ENCODE data around the gene LRRC4C.

The LRRC4C gene

GRCh38 chr11:41320653-41321052, 138.8 kb downstream of the LRRC4C start:
- DNase-seq: no peak

- no peak for DNase-seq
These were observed 139.2 kb downstream of the LRRC4C start for GRCh38 chr11:41320238-41320637.

GRCh38 chr11:41319434-41319833, 140.0 kb downstream of the LRRC4C start:
- DNase-seq: no peak

GRCh38 chr11:41316751-41317150, 142.7 kb downstream of the LRRC4C start:
- DNase-seq: no peak

GRCh38 chr11:41313226-41313625, 146.2 kb downstream of the LRRC4C start:
- DNase-seq: no peak

- no peak for DNase-seq
These were observed 149.7 kb downstream of the LRRC4C start for GRCh38 chr11:41309716-41310115.

GRCh38 chr11:41309111-41309522, 150.3 kb downstream of the LRRC4C start:
- no peak for DNase-seq

GRCh38 chr11:41308286-41308685, 151.2 kb downstream of the LRRC4C start:
- DNase-seq: no peak

- DNase-seq: no peak
These were observed 152.0 kb downstream of the LRRC4C start for GRCh38 chr11:41307296-41308080.

GRCh38 chr11:41306431-41306830, 153.0 kb downstream of the LRRC4C start:
- no peak for DNase-seq

- DNase-seq: no peak
These were observed 158.4 kb downstream of the LRRC4C start for GRCh38 chr11:41301023-41301422.

GRCh38 chr11:41289408-41289807, 170.0 kb downstream of the LRRC4C start:
- DNase-seq: no peak

GRCh38 chr11:41286751-41287150, 172.7 kb downstream of the LRRC4C start:
- DNase-seq: no peak

- DNase-seq: no peak
These were observed 175.1 kb downstream of the LRRC4C start for GRCh38 chr11:41284354-41284753.

GRCh38 chr11:41283191-41283930, 176.1 kb downstream of the LRRC4C start:
- DNase-seq: no peak

GRCh38 chr11:41282395-41282794, 177.1 kb downstream of the LRRC4C start:
- DNase-seq: no peak

GRCh38 chr11:41281131-41281742, 178.2 kb downstream of the LRRC4C start:
- DNase-seq: no peak

GRCh38 chr11:41274831-41275230, 184.6 kb downstream of the LRRC4C start:
- no peak for DNase-seq

GRCh38 chr11:41273908-41274307, 185.5 kb downstream of the LRRC4C start:
- no peak for DNase-seq

GRCh38 chr11:41267451-41267850, 192.0 kb downstream of the LRRC4C start:
- DNase-seq: no peak

GRCh38 chr11:41256041-41256440, 203.4 kb downstream of the LRRC4C start:
- DNase-seq: no peak

GRCh38 chr11:41254966-41255365, 204.5 kb downstream of the LRRC4C start:
- DNase-seq: no peak

- DNase-seq: no peak
These were observed 209.0 kb downstream of the LRRC4C start for GRCh38 chr11:41250408-41250935.

- DNase-seq: no peak
These were observed 211.8 kb downstream of the LRRC4C start for GRCh38 chr11:41247621-41248020.
